HEK293 (cell line): ENCODE results near the gene IGDCC3.

Source experiments
- GFI1B ChIP-seq: fragments of 450-650 bp; formaldehyde crosslinking; IDR thresholded peaks from 2 replicates; pipeline ENCODE4 v1.5.1; 2016; ENCODE audit warnings: missing biosample characterization, missing genetic modification characterization
- GLIS1 ChIP-seq: fragments of 450-650 bp; formaldehyde crosslinking; IDR thresholded peaks from 2 replicates; pipeline ENCODE4 v1.5.1; 2016; ENCODE audit warnings: missing biosample characterization, missing genetic modification characterization
- HOXD13 ChIP-seq: sonication (generic); formaldehyde crosslinking; IDR thresholded peaks from 2 replicates; pipeline ENCODE4 v1.8.0; 2022; ENCODE audit warnings: missing genetic modification reagents, borderline replicate concordance
- KLF1 ChIP-seq: fragments of 450-650 bp; formaldehyde crosslinking; IDR thresholded peaks from 2 replicates; pipeline ENCODE4 v1.5.1; 2016; ENCODE audit warnings: missing biosample characterization, missing genetic modification characterization
- KLF10 ChIP-seq: fragments of 450-650 bp; IDR thresholded peaks from 2 replicates; pipeline ENCODE4 v1.5.1; 2018; ENCODE audit warnings: missing biosample characterization, mild to moderate bottlenecking, missing genetic modification characterization
- MEIS1 ChIP-seq: sonication (generic); formaldehyde crosslinking; IDR thresholded peaks from 2 replicates; pipeline ENCODE4 v1.8.1; 2022; ENCODE audit warnings: missing genetic modification reagents, mild to moderate bottlenecking, borderline replicate concordance
- OVOL3 ChIP-seq: fragments of 450-650 bp; formaldehyde crosslinking; IDR thresholded peaks from 2 replicates; pipeline ENCODE4 v1.5.1; 2016; ENCODE audit warnings: missing biosample characterization, missing genetic modification characterization
- PRDM1 ChIP-seq: fragments of 450-650 bp; formaldehyde crosslinking; IDR thresholded peaks from 2 replicates; pipeline ENCODE4; 2016; ENCODE audit warnings: missing biosample characterization, missing genetic modification characterization
- REST ChIP-seq: fragments of 450-650 bp; formaldehyde crosslinking; IDR thresholded peaks from 2 replicates; pipeline ENCODE4 v1.5.1; 2016; ENCODE audit warnings: missing biosample characterization, missing genetic modification characterization
- SP3 ChIP-seq: fragments of 450-650 bp; formaldehyde crosslinking; IDR thresholded peaks from 2 replicates; pipeline ENCODE4 v1.5.1; 2016; ENCODE audit warnings: missing biosample characterization, missing genetic modification characterization
- TCF7L2 ChIP-seq: IDR thresholded peaks from 2 replicates; pipeline ENCODE4 v1.6.1; 2011; ENCODE audit warnings: low read depth, mild to moderate bottlenecking, inconsistent platforms, low read length, moderate library complexity, borderline replicate concordance
- TRIM28 ChIP-seq: IDR thresholded peaks from 2 replicates; pipeline ENCODE4 v1.6.1; 2011; ENCODE audit warnings: low read length, control low read depth, borderline replicate concordance
- ZBTB1 ChIP-seq: fragments of 450-650 bp; formaldehyde crosslinking; IDR thresholded peaks from 2 replicates; pipeline ENCODE4 v1.5.1; 2016; ENCODE audit warnings: missing biosample characterization, missing genetic modification characterization
- ZBTB7A ChIP-seq: fragments of 450-650 bp; formaldehyde crosslinking; IDR thresholded peaks from 2 replicates; pipeline ENCODE4 v1.5.1; 2016; ENCODE audit warnings: low read depth, missing biosample characterization, missing genetic modification characterization
- ZFP41 ChIP-seq: fragments of 450-650 bp; formaldehyde crosslinking; IDR thresholded peaks from 2 replicates; pipeline ENCODE4 v1.5.1; 2016; ENCODE audit warnings: missing biosample characterization, missing genetic modification characterization, borderline replicate concordance
- ZNF146 ChIP-seq: fragments of 450-650 bp; formaldehyde crosslinking; IDR thresholded peaks from 2 replicates; pipeline ENCODE4 v1.5.1; 2016; ENCODE audit warnings: missing biosample characterization, missing genetic modification characterization
- ZNF155 ChIP-seq: fragments of 450-650 bp; formaldehyde crosslinking; IDR thresholded peaks from 2 replicates; pipeline ENCODE4 v1.5.1; 2016; ENCODE audit warnings: missing biosample characterization, missing genetic modification characterization
- ZNF184 ChIP-seq: fragments of 450-650 bp; IDR thresholded peaks from 2 replicates; pipeline ENCODE4 v1.5.1; 2018; ENCODE audit warnings: missing biosample characterization, mild to moderate bottlenecking, missing genetic modification characterization
- ZNF223 ChIP-seq: fragments of 450-650 bp; formaldehyde crosslinking; IDR thresholded peaks from 2 replicates; pipeline ENCODE4 v1.5.1; 2016; ENCODE audit warnings: missing biosample characterization, missing genetic modification characterization
- ZNF404 ChIP-seq: fragments of 450-650 bp; formaldehyde crosslinking; IDR thresholded peaks from 2 replicates; pipeline ENCODE4 v1.5.1; 2017; ENCODE audit warnings: missing biosample characterization, missing genetic modification characterization
- ZNF426 ChIP-seq: fragments of 450-650 bp; formaldehyde crosslinking; IDR thresholded peaks from 2 replicates; pipeline ENCODE4 v1.5.1; 2017; ENCODE audit warnings: missing biosample characterization, missing genetic modification characterization, mild to moderate bottlenecking, inconsistent platforms, moderate library complexity
- ZNF473 ChIP-seq: fragments of 450-650 bp; formaldehyde crosslinking; IDR thresholded peaks from 2 replicates; pipeline ENCODE4 v1.5.1; 2017; ENCODE audit warnings: missing biosample characterization, missing genetic modification characterization
- ZNF488 ChIP-seq: fragments of 450-650 bp; formaldehyde crosslinking; IDR thresholded peaks from 2 replicates; pipeline ENCODE4 v1.5.1; 2016; ENCODE audit warnings: missing biosample characterization, missing genetic modification characterization
- ZNF544 ChIP-seq: fragments of 450-650 bp; formaldehyde crosslinking; IDR thresholded peaks from 2 replicates; pipeline ENCODE4 v1.5.0; 2017; ENCODE audit warnings: missing biosample characterization, missing genetic modification characterization
- ZNF555 ChIP-seq: fragments of 450-650 bp; formaldehyde crosslinking; conservative IDR thresholded peaks from 2 replicates; pipeline ENCODE4 v1.5.1; 2017; ENCODE audit warnings: missing biosample characterization, mild to moderate bottlenecking, missing genetic modification characterization, inconsistent platforms
- ZNF621 ChIP-seq: fragments of 450-650 bp; formaldehyde crosslinking; IDR thresholded peaks from 2 replicates; pipeline ENCODE4 v1.5.1; 2017; ENCODE audit warnings: missing biosample characterization, missing genetic modification characterization
- ZNF654 ChIP-seq: fragments of 450-650 bp; formaldehyde crosslinking; IDR thresholded peaks from 2 replicates; pipeline ENCODE4 v1.5.1; 2016; ENCODE audit warnings: low read depth, missing biosample characterization, missing genetic modification characterization
- ZNF76 ChIP-seq: fragments of 450-650 bp; formaldehyde crosslinking; IDR thresholded peaks from 2 replicates; pipeline ENCODE4; 2016; ENCODE audit warnings: low read depth, missing biosample characterization, missing genetic modification characterization, borderline replicate concordance
- ZNF768 ChIP-seq: fragments of 450-650 bp; formaldehyde crosslinking; IDR thresholded peaks from 2 replicates; pipeline ENCODE4 v1.5.1; 2018; ENCODE audit warnings: missing biosample characterization, mild to moderate bottlenecking, missing genetic modification characterization
- ZNF791 ChIP-seq: fragments of 450-650 bp; formaldehyde crosslinking; IDR thresholded peaks from 2 replicates; pipeline ENCODE4 v1.5.1; 2016; ENCODE audit warnings: missing biosample characterization, missing genetic modification characterization
- TF ChIP-seq, protein P1 (sequence below): fragments of 450-650 bp; formaldehyde crosslinking; IDR thresholded peaks from 2 replicates; pipeline ENCODE4 v1.5.1; 2017; ENCODE audit warnings: missing biosample characterization, missing genetic modification characterization
- TF ChIP-seq, protein P2 (sequence below): fragments of 450-650 bp; formaldehyde crosslinking; IDR thresholded peaks from 2 replicates; pipeline ENCODE4 v1.5.1; 2016; ENCODE audit warnings: missing biosample characterization, missing genetic modification characterization
- TF ChIP-seq, protein P3 (sequence below): fragments of 450-650 bp; formaldehyde crosslinking; IDR thresholded peaks from 2 replicates; pipeline ENCODE4 v1.5.1; 2016; ENCODE audit warnings: missing biosample characterization, missing genetic modification characterization

Gene IGDCC3

GRCh38 chr15:65303687-65304380 is 74.0 kb downstream of the IGDCC3 start (continued):
- TF ChIP-seq ZNF184 (no peak), ZNF146 (tag by site-specific recombination) (no peak), ZNF404 (tag by site-specific recombination) (no peak), PRDM1 (tag by site-specific recombination) (peak; percentile 92), TRIM28 (no peak), OVOL3 (tag by site-specific recombination) (no peak), ZBTB7A (no peak), ZNF544 (tag by site-specific recombination) (no peak), ZBTB1 (tag by site-specific recombination) (no peak), ZNF473 (no peak), SP3 (tag by site-specific recombination) (no peak), ZNF768 (tag by site-specific recombination) (0 out of 2 replicates have a peak, but pooled peaks have one; percentile 9), KLF1 (no peak), ZNF654 (no peak), ZNF426 (no peak), ZNF555 (tag by site-specific recombination) (no peak), ZNF76 (tag by site-specific recombination) (no peak; the same call in 1 of the 2 replicates), REST (tag by site-specific recombination) (no peak; the same call in 1 of the 2 replicates), MEIS1 (CRISPR knock-in tag) (no peak), HOXD13 (CRISPR knock-in tag) (no peak), ZFP41 (tag by site-specific recombination) (no peak), KLF10 (tag by site-specific recombination) (no peak), ZNF791 (tag by site-specific recombination) (no peak), GFI1B (tag by site-specific recombination) (peak; percentile 9; the same call in 1 of the 2 replicates), TCF7L2 (no peak), ZNF155 (tag by site-specific recombination) (no peak), ZNF621 (tag by site-specific recombination) (no peak), GLIS1 (0 out of 2 replicates have a peak, but pooled peaks have one; percentile 5), ZNF223 (no peak; the same call in 1 of the 2 replicates), ZNF488 (tag by site-specific recombination) (no peak)
- TF ChIP-seq, protein P1, sequence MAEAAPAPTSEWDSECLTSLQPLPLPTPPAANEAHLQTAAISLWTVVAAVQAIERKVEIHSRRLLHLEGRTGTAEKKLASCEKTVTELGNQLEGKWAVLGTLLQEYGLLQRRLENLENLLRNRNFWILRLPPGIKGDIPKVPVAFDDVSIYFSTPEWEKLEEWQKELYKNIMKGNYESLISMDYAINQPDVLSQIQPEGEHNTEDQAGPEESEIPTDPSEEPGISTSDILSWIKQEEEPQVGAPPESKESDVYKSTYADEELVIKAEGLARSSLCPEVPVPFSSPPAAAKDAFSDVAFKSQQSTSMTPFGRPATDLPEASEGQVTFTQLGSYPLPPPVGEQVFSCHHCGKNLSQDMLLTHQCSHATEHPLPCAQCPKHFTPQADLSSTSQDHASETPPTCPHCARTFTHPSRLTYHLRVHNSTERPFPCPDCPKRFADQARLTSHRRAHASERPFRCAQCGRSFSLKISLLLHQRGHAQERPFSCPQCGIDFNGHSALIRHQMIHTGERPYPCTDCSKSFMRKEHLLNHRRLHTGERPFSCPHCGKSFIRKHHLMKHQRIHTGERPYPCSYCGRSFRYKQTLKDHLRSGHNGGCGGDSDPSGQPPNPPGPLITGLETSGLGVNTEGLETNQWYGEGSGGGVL (tag by site-specific recombination) = no peak
- TF ChIP-seq, protein P2, sequence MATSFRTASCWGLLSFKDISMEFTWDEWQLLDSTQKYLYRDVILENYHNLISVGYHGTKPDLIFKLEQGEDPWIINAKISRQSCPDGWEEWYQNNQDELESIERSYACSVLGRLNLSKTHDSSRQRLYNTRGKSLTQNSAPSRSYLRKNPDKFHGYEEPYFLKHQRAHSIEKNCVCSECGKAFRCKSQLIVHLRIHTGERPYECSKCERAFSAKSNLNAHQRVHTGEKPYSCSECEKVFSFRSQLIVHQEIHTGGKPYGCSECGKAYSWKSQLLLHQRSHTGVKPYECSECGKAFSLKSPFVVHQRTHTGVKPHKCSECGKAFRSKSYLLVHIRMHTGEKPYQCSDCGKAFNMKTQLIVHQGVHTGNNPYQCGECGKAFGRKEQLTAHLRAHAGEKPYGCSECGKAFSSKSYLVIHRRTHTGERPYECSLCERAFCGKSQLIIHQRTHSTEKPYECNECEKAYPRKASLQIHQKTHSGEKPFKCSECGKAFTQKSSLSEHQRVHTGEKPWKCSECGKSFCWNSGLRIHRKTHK (tag by site-specific recombination) = no peak
- TF ChIP-seq, protein P3, sequence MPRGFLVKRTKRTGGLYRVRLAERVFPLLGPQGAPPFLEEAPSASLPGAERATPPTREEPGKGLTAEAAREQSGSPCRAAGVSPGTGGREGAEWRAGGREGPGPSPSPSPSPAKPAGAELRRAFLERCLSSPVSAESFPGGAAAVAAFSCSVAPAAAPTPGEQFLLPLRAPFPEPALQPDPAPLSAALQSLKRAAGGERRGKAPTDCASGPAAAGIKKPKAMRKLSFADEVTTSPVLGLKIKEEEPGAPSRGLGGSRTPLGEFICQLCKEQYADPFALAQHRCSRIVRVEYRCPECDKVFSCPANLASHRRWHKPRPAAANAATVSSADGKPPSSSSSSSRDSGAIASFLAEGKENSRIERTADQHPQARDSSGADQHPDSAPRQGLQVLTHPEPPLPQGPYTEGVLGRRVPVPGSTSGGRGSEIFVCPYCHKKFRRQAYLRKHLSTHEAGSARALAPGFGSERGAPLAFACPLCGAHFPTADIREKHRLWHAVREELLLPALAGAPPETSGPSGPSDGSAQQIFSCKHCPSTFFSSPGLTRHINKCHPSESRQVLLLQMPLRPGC (tag by site-specific recombination) = no peak; the same call in 1 of the 2 replicates
